H1 (cell line): ENCODE results near the gene TMIGD1. TPM values are rescaled to one million over a fixed set of nuclear protein-coding genes. Genes with fewer than 3 reads are reported as not detected.

Source experiments
- CTCF ChIA-PET: fragments of 300-600 bp; sonication (Branson Sonifier 250); formaldehyde crosslinking; loops from one replicate; lab custom pipeline; 2021; ENCODE audit not compliant: partially characterized antibody; lab: Charles Lee
- POLR2A ChIA-PET: fragments of 300-600 bp; sonication (Branson Sonifier 250); formaldehyde crosslinking; loops from one replicate; lab custom pipeline; 2021; ENCODE audit warnings: inconsistent platforms; ENCODE audit not compliant: partially characterized antibody; lab: Charles Lee
- DNase-seq, 2 experiments: peaks; one replicate each; pipeline versions ENCODE4 v3.0.0 to v3.0.0-alpha.2; 2010 to 2022; ENCODE audit warnings: low spot score in 2 of 2, low read depth in 1 of 2, mixed read lengths in 1 of 2
- FAIRE-seq: peaks from 2 replicates; lab custom pipeline; 2011; peaks lifted over from hg19 to GRCh38; lab: Jason Lieb, UNC
- H2AFZ ChIP-seq: 2 replicates; pipeline ENCODE4 v1.8.1; 2012; ENCODE audit warnings: low read length, inconsistent platforms
- H2AK5ac ChIP-seq: 2 replicates; pipeline ENCODE4 v1.6.1; 2013; ENCODE audit warnings: low read depth, low read length
- H2BK120ac ChIP-seq: replicated peaks from 2 replicates; pipeline ENCODE3; 2013; ENCODE audit warnings: low read depth, low read length, inconsistent platforms
- H2BK12ac ChIP-seq: 2 replicates; pipeline ENCODE4 v1.6.1; 2013; ENCODE audit warnings: low read depth, low read length
- H2BK15ac ChIP-seq: 2 replicates; pipeline ENCODE4 v1.6.1; 2013; ENCODE audit warnings: low read length
- H2BK20ac ChIP-seq: 2 replicates; pipeline ENCODE4 v1.6.1; 2013; ENCODE audit warnings: low read length
- H2BK5ac ChIP-seq: 2 replicates; pipeline ENCODE4 v1.6.1; 2013; ENCODE audit warnings: low read depth, low read length
- H3K14ac ChIP-seq: 2 replicates; pipeline ENCODE4 v1.6.1; 2013; ENCODE audit warnings: inconsistent platforms; ENCODE audit not compliant: insufficient read length
- H3K18ac ChIP-seq: 2 replicates; pipeline ENCODE4 v1.6.1; 2013; ENCODE audit warnings: low read length; ENCODE audit errors: extremely low read depth
- H3K23ac ChIP-seq: 2 replicates; pipeline ENCODE4 v1.6.1; 2013; ENCODE audit warnings: inconsistent platforms; ENCODE audit not compliant: insufficient read length
- H3K23me2 ChIP-seq: 2 replicates; pipeline ENCODE4 v1.6.1; 2013; ENCODE audit warnings: low read depth, low read length
- H3K27ac ChIP-seq: 2 replicates; pipeline ENCODE4 v1.6.1; 2011; ENCODE audit warnings: low read depth, low read length, inconsistent platforms
- H3K27me3 ChIP-seq, 4 experiments: replicated peaks in 1 of 4; 1 replicate in 1 of 4; 2 replicates in 3 of 4; pipeline versions ENCODE4 v1.6.1 to v1.8.1; 2011 to 2013; ENCODE audit warnings: low read length in 3 of 4, mild to moderate bottlenecking in 3 of 4, inconsistent platforms in 2 of 4, mixed read lengths in 2 of 4, moderate library complexity in 1 of 4; ENCODE audit not compliant: control insufficient read depth in 3 of 4, insufficient read depth in 3 of 4; ENCODE audit errors: extremely low read depth in 1 of 4
- H3K36me3 ChIP-seq, 4 experiments: 2 replicates each; pipeline versions ENCODE4 v1.6.1 to v1.8.1; 2011 to 2013; ENCODE audit warnings: mild to moderate bottlenecking in 4 of 4, low read length in 3 of 4, moderate library complexity in 2 of 4, control low read depth in 1 of 4, inconsistent platforms in 1 of 4; ENCODE audit not compliant: insufficient read depth in 4 of 4, control insufficient read depth in 2 of 4
- H3K4ac ChIP-seq: replicated peaks from 2 replicates; pipeline ENCODE3; 2013; ENCODE audit warnings: low read length, low read depth, mixed read lengths, inconsistent platforms; ENCODE audit not compliant: insufficient read length
- H3K4me1 ChIP-seq, 4 experiments: replicated peaks in 1 of 4; 1 replicate in 1 of 4; 2 replicates in 3 of 4; pipeline versions ENCODE4 v1.6.1 to v1.8.1; 2011 to 2013; ENCODE audit warnings: low read length in 3 of 4, inconsistent platforms in 2 of 4, mixed read lengths in 1 of 4; ENCODE audit not compliant: insufficient read depth in 4 of 4, control insufficient read depth in 3 of 4
- H3K4me2 ChIP-seq, 2 experiments: 2 replicates each; pipeline versions ENCODE4 v1.6.1 to v1.8.1; 2011 to 2013; ENCODE audit warnings: low read depth in 2 of 2, low read length in 2 of 2, control low read depth in 1 of 2, inconsistent platforms in 1 of 2, mild to moderate bottlenecking in 1 of 2; ENCODE audit not compliant: insufficient read depth in 1 of 2
- H3K4me3 ChIP-seq, 4 experiments: fragments of 200-600, 300-600 bp in 1 of 4; sonication (generic), shearing (Covaris generic), sonication (Bioruptor Twin) in 1 of 4; 2 replicates each; pipeline versions ENCODE4 v1.5.1 to v1.8.1; 2011 to 2016; ENCODE audit warnings: low read length in 4 of 4, low read depth in 3 of 4, control low read depth in 2 of 4, inconsistent platforms in 2 of 4, mild to moderate bottlenecking in 2 of 4, mixed read lengths in 1 of 4, moderate library complexity in 1 of 4; ENCODE audit not compliant: insufficient read depth in 2 of 4; ENCODE audit errors: extremely low read depth in 1 of 4
- H3K56ac ChIP-seq: replicated peaks from 2 replicates; pipeline ENCODE3; 2013; ENCODE audit warnings: low read depth, mild to moderate bottlenecking, mixed read lengths, low read length, inconsistent platforms; ENCODE audit not compliant: insufficient read length
- H3K79me1 ChIP-seq: 2 replicates; pipeline ENCODE4 v1.6.1; 2013; ENCODE audit warnings: low read depth, low read length, control low read depth
- H3K79me2 ChIP-seq, 2 experiments: 2 replicates each; pipeline versions ENCODE4 v1.6.1 to v1.8.1; 2012 to 2013; ENCODE audit warnings: low read length in 2 of 2, mild to moderate bottlenecking in 2 of 2, inconsistent platforms in 1 of 2; ENCODE audit not compliant: insufficient read depth in 2 of 2, control insufficient read depth in 1 of 2
- H3K9ac ChIP-seq, 4 experiments: replicated peaks in 1 of 4; 1 replicate in 1 of 4; 2 replicates in 3 of 4; pipeline versions ENCODE4 v1.6.1 to v1.8.1; 2011 to 2013; ENCODE audit warnings: low read depth in 3 of 4, low read length in 3 of 4, control low read depth in 2 of 4, mild to moderate bottlenecking in 2 of 4, moderate library complexity in 2 of 4, inconsistent platforms in 1 of 4; ENCODE audit errors: extremely low read depth in 1 of 4
- H3K9me3 ChIP-seq, 2 experiments: 2 replicates each; pipeline versions ENCODE4 v1.6.1 to v1.8.1; 2012 to 2013; ENCODE audit warnings: mild to moderate bottlenecking in 2 of 2, moderate library complexity in 2 of 2, control low read depth in 1 of 2, inconsistent platforms in 1 of 2, low read depth in 1 of 2, low read length in 1 of 2, mixed read lengths in 1 of 2; ENCODE audit not compliant: insufficient read depth in 2 of 2
- H4K20me1 ChIP-seq, 2 experiments: replicated peaks in 1 of 2; 2 replicates each; pipeline versions ENCODE3 to v1.8.1; 2011 to 2013; ENCODE audit warnings: inconsistent platforms in 2 of 2, low read length in 2 of 2, mild to moderate bottlenecking in 1 of 2; ENCODE audit not compliant: insufficient read depth in 2 of 2, control insufficient read depth in 1 of 2
- H4K5ac ChIP-seq: 2 replicates; pipeline ENCODE4 v1.6.1; 2013; ENCODE audit warnings: low read length, low read depth, mixed read lengths, inconsistent platforms; ENCODE audit not compliant: insufficient read length
- H4K8ac ChIP-seq: 2 replicates; pipeline ENCODE4 v1.8.0; 2013; ENCODE audit warnings: mild to moderate bottlenecking, moderate library complexity, low read length, inconsistent platforms; ENCODE audit not compliant: insufficient read depth; ENCODE audit errors: extremely low read depth
- H4K91ac ChIP-seq: replicated peaks from 2 replicates; pipeline ENCODE3; 2013; ENCODE audit warnings: low read length, mixed read lengths, inconsistent platforms; ENCODE audit not compliant: insufficient read length
- ATF2 ChIP-seq: IDR thresholded peaks from 2 replicates; pipeline ENCODE4 v1.6.1; 2012; ENCODE audit warnings: low read length, inconsistent platforms
- ATF3 ChIP-seq: IDR thresholded peaks from 2 replicates; pipeline ENCODE4 v1.6.1; 2011; ENCODE audit warnings: low read depth, mild to moderate bottlenecking, low read length; ENCODE audit not compliant: insufficient read depth
- BCL11A ChIP-seq, 2 experiments: IDR thresholded peaks; one replicate each; pipeline ENCODE4 v1.6.1; 2011; ENCODE audit warnings: low read depth in 2 of 2, low read length in 2 of 2, mild to moderate bottlenecking in 2 of 2
- KDM4A ChIP-seq: IDR thresholded peaks from one replicate; pipeline ENCODE4 v1.7.1; 2012; ENCODE audit warnings: low read depth, mild to moderate bottlenecking, moderate library complexity, low read length, inconsistent platforms; ENCODE audit not compliant: severe bottlenecking
- MAX ChIP-seq: IDR thresholded peaks from 2 replicates; pipeline ENCODE4 v1.6.1; 2012; ENCODE audit warnings: inconsistent platforms
- RBBP5 ChIP-seq: IDR thresholded peaks from 2 replicates; pipeline ENCODE4 v1.7.1; 2012; ENCODE audit warnings: low read depth, mild to moderate bottlenecking, inconsistent platforms, low read length, moderate library complexity, borderline replicate concordance
- SIX5 ChIP-seq: IDR thresholded peaks from 2 replicates; pipeline ENCODE4 v1.6.1; 2011; ENCODE audit warnings: mild to moderate bottlenecking, low read depth, low read length
- SP2 ChIP-seq: IDR thresholded peaks from 2 replicates; pipeline ENCODE4 v1.6.1; 2012; ENCODE audit warnings: mild to moderate bottlenecking, low read length, inconsistent platforms
- SUZ12 ChIP-seq: fragments of 200-600 bp; sonication (generic); IDR thresholded peaks from 2 replicates; pipeline ENCODE4 v1.6.1; 2012; ENCODE audit warnings: mild to moderate bottlenecking, inconsistent platforms, low read length, moderate library complexity, mixed read lengths
- TAF7 ChIP-seq: optimal IDR thresholded peaks from 2 replicates; pipeline ENCODE3; 2011; ENCODE audit warnings: low read depth, mild to moderate bottlenecking, inconsistent platforms, low read length, moderate library complexity, borderline replicate concordance
- TEAD4 ChIP-seq: IDR thresholded peaks from 2 replicates; pipeline ENCODE4 v1.6.1; 2012; ENCODE audit warnings: low read depth, low read length, inconsistent platforms, mixed read lengths
- WGBS, 2 experiments: shearing (Covaris generic) in 1 of 2; methylation state at CpG; one replicate each; pipeline versions ENCODE4 v1.1.6 to v1.1.7; 2013 to 2015; ENCODE audit warnings: low lambda C conversion rate in 2 of 2, mixed read lengths in 2 of 2, inconsistent platforms in 1 of 2, low coverage in 1 of 2, missing lambda C conversion rate in 1 of 2; ENCODE audit not compliant: insufficient replicate concordance in 2 of 2, insufficient coverage in 1 of 2, insufficient read length in 1 of 2; ENCODE audit errors: extremely low coverage in 1 of 2, missing lambda C conversion rate in 1 of 2; 5-methylcytosine and 5-hydroxymethylcytosine counted together
- polyA plus RNA-seq, 7 experiments: library from polyadenylated mRNA; depleted of rRNA in 3 of 7; stranded (reverse) in 5 of 7; unstranded in 2 of 7; fragments of >200 nt in 5 of 7; fragments of 200-250 nt in 2 of 7; gene quantifications; 1 replicate in 5 of 7; 2 replicates in 1 of 7; 4 replicates in 1 of 7; pipeline versions ENCODE4 v1.2.1 to v1.2.3, GENCODE V29; 2011 to 2013; ENCODE audit warnings: missing spikeins in 2 of 7, mixed read lengths in 2 of 7
- total RNA-seq: library from RNA; stranded (reverse); fragmentation: NEBNext Ultra II Directional; extraction: Animal tissue kit (Norgen Biotek cat#: 25700); gene quantifications from 2 replicates; pipeline ENCODE4 v1.2.1, GENCODE V29; 2021

Gene TMIGD1
- total and polyA plus RNA-seq, 2 of the 8 experiments (the other 6 are each of a cell fraction or from before 2014, with no cell fraction given) = not detected

GRCh38 chr17:30340801-30341356 is 7.0 kb upstream of the TMIGD1 start:
- Histone ChIP-seq H3K27ac (no peak overlapping the region), H3K27me3 (no peaks in the 10 kb centered on the region), H3K9me3 (no peaks in the 10 kb centered on the region), H4K8ac (no peak overlapping the region), H3K4me3 (no peak overlapping the region), H3K79me1 (no peaks in the 10 kb centered on the region), H4K20me1 (no peaks in the 10 kb centered on the region), H3K4ac (no peak overlapping the region), H4K5ac (no peak overlapping the region), H2BK5ac (no peak overlapping the region), H3K14ac (no peak overlapping the region), H2BK12ac (no peak overlapping the region), H3K18ac (no peak overlapping the region), H3K23me2 (no peaks in the 10 kb centered on the region; the same call in 1 of the 2 replicates), H2AK5ac (no peak overlapping the region), H3K4me2 (no peak overlapping the region), H2AFZ (peak overlapping the region; percentile 76), H2BK15ac (no peak overlapping the region), H3K9ac (no peak overlapping the region), H3K23ac (no peak overlapping the region), H3K56ac (no peak overlapping the region), H2BK20ac (no peak overlapping the region), H2BK120ac (no peak overlapping the region), H3K79me2 (no peaks in the 10 kb centered on the region), H3K4me1 (peaks cover 0 to 4% (median 1%) of the 10 kb centered on the region in 4 experiments; a peak in 3 of 7 replicates), H4K91ac (no peak overlapping the region), H3K36me3 (no peaks in the 10 kb centered on the region)
- CTCF ChIA-PET = interaction anchor here (0.6 to 7.7 kb wide), 32 partner anchors 8 to 1047 kb away, joined by 3 to 57 read pairs (median 4); partner anchors contain the start of gene BLMH
- no peak for DNase-seq
- POLR2A ChIA-PET = interaction anchor here (0.8 to 1.3 kb wide), 2 partner anchors 24 to 46 kb away, joined by 3 to 4 read pairs; no protein-coding TSS in a partner anchor
- WGBS, 2 experiments = 58% methylated on average over 6 of the region's 6 CpGs; no CpG with 5 or more reads in 1 of the 2 experiments
- FAIRE-seq = no peak
- TF ChIP-seq RBBP5 (no peak), TAF7 (no peak), TEAD4 (no peak), SIX5 (no peak), SUZ12 (no peak), ATF2 (no peak), SP2 (no peak), KDM4A (no peak), MAX (no peak), ATF3 (no peak), BCL11A (IDR thresholded peaks at IDR 0.05; ENCODE audit: low read depth in 2 of 2, low read length in 2 of 2) (no peak)
